Brain microvascular endothelial cell (primary cell): ENCODE results near the gene SLC9A8.
A peak's percentile ranks its signal among the peaks of the same experiment; 100 is the strongest.

Experiments used
- DNase-seq: peaks from one replicate; pipeline ENCODE4 v3.0.0-alpha.2; 2020
- H3K27ac ChIP-seq: fragments of 250-450 bp; sonication (Bioruptor Pico); 2 replicates; pipeline ENCODE4 v1.5.1; 2020; ENCODE audit warnings: mild to moderate bottlenecking, moderate library complexity
- H3K27me3 ChIP-seq: fragments of 250-450 bp; sonication (Bioruptor Pico); replicated peaks from 2 replicates; pipeline ENCODE4 v1.5.1; 2020; ENCODE audit warnings: mild to moderate bottlenecking
- H3K36me3 ChIP-seq: fragments of 250-450 bp; sonication (Bioruptor Pico); replicated peaks from 2 replicates; pipeline ENCODE4 v1.5.1; 2020; ENCODE audit warnings: mild to moderate bottlenecking
- H3K4me3 ChIP-seq: 2 replicates; pipeline ENCODE4 v1.5.1; 2011; ENCODE audit warnings: low read depth, mild to moderate bottlenecking, control low read depth, low read length, moderate library complexity
- CTCF ChIP-seq: IDR thresholded peaks from 2 replicates; pipeline ENCODE4 v1.5.1; 2011; ENCODE audit warnings: low read depth, mild to moderate bottlenecking, moderate library complexity, low read length, control low read depth, inconsistent platforms; ENCODE audit errors: missing control alignments
- in situ Hi-C: cut with HindIII; loops from 2 replicates; pipeline ENCODE4 v1.10.0; 2017; ENCODE audit warnings: low sequenced_read_pairs, low pct_ligation_motif_present

SLC9A8 gene

GRCh38 chr20:49935746-49936152 lies 123.1 kb downstream of the SLC9A8 start:
- in situ Hi-C loops, result no loop called here
- no peak for DNase-seq
- Histone ChIP-seq H3K27ac (peak overlapping the region; percentile 12), H3K36me3 (no peaks in the 10 kb centered on the region), H3K27me3 (no peaks in the 10 kb centered on the region), H3K4me3 (peak overlapping the region; percentile 92)
- TF ChIP-seq CTCF, result no peak

- DNase-seq, result peak; percentile 76
- peak within 1 kb of the TSS; percentile 92 for H3K4me3 ChIP-seq
- in situ Hi-C loops, result no loop called here
- H3K27me3 ChIP-seq, result no peaks in the 10 kb centered on the region
- peaks cover 3% of the 10 kb centered on the region for H3K36me3 ChIP-seq
- TF ChIP-seq CTCF, result no peak
- H3K27ac ChIP-seq, result peak within 1 kb of the TSS; percentile 62
Observed at GRCh38 chr20:49936153-49937026, 123.8 kb downstream of the SLC9A8 start, which contains the start of gene RNF114. TSS of gene RNF114 (plus strand) at chr20:49936397. CDS start at chr20:49936413, 16 bp downstream.

- peak overlapping the region; percentile 92 for H3K4me3 ChIP-seq
- peak overlapping the region; percentile 62 for H3K27ac ChIP-seq
- H3K27me3 ChIP-seq, result no peaks in the 10 kb centered on the region
- DNase-seq, result no peak
- in situ Hi-C loops, result no loop called here
- TF ChIP-seq CTCF, result no peak
- peaks cover 6% of the 10 kb centered on the region for H3K36me3 ChIP-seq
Observed at GRCh38 chr20:49937027-49937929, 124.7 kb downstream of the SLC9A8 start.

GRCh38 chr20:49938173-49939163 lies 125.8 kb downstream of the SLC9A8 start:
- no peak for TF ChIP-seq CTCF
- Histone ChIP-seq H3K36me3 (peaks cover 9% of the 10 kb centered on the region), H3K27me3 (no peaks in the 10 kb centered on the region), H3K27ac (peak overlapping the region; percentile 14), H3K4me3 (no peak overlapping the region)
- in situ Hi-C loops, result no loop called here
- peak; percentile 82 for DNase-seq

GRCh38 chr20:49941456-49941855 lies 128.8 kb downstream of the SLC9A8 start:
- H3K27ac ChIP-seq, result no peak overlapping the region
- TF ChIP-seq CTCF, result no peak
- in situ Hi-C loops, result no loop called here
- H3K36me3 ChIP-seq, result peaks cover 28% of the 10 kb centered on the region
- H3K27me3 ChIP-seq, result no peaks in the 10 kb centered on the region
- H3K4me3 ChIP-seq, result no peak overlapping the region
- DNase-seq, result no peak
